ENCODE results near the gene TRIM69.

GRCh38 chr15:44790215-44790614, 53.9 kb downstream of the TRIM69 start:
- TF ChIP-seq, protein P1, sequence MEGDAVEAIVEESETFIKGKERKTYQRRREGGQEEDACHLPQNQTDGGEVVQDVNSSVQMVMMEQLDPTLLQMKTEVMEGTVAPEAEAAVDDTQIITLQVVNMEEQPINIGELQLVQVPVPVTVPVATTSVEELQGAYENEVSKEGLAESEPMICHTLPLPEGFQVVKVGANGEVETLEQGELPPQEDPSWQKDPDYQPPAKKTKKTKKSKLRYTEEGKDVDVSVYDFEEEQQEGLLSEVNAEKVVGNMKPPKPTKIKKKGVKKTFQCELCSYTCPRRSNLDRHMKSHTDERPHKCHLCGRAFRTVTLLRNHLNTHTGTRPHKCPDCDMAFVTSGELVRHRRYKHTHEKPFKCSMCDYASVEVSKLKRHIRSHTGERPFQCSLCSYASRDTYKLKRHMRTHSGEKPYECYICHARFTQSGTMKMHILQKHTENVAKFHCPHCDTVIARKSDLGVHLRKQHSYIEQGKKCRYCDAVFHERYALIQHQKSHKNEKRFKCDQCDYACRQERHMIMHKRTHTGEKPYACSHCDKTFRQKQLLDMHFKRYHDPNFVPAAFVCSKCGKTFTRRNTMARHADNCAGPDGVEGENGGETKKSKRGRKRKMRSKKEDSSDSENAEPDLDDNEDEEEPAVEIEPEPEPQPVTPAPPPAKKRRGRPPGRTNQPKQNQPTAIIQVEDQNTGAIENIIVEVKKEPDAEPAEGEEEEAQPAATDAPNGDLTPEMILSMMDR (IDR thresholded peaks at IDR 0.05; ENCODE audit: insufficient read depth, low read length, poor library complexity, severe bottlenecking): no peak
- TF ChIP-seq EZH2phosphoT487 (conservative IDR thresholded peaks at IDR 0.05; ENCODE audit: low read length): no peak
